HG03039 (cell line): ENCODE results near the gene SRXN1.
"Not testable (repeated sequence)": the region's sequence is repeated elsewhere in the genome, so short reads cannot be mapped to it uniquely, and the experiment has no call there.

Experiments
- ATAC-seq: cut with Tn5 transposase; IDR thresholded peaks from one replicate; pipeline ENCODE4 v1.9.1; 2021; ENCODE audit warnings: mild to moderate bottlenecking, moderate library complexity; ENCODE audit not compliant: unreplicated experiment

Gene SRXN1

DNA sequence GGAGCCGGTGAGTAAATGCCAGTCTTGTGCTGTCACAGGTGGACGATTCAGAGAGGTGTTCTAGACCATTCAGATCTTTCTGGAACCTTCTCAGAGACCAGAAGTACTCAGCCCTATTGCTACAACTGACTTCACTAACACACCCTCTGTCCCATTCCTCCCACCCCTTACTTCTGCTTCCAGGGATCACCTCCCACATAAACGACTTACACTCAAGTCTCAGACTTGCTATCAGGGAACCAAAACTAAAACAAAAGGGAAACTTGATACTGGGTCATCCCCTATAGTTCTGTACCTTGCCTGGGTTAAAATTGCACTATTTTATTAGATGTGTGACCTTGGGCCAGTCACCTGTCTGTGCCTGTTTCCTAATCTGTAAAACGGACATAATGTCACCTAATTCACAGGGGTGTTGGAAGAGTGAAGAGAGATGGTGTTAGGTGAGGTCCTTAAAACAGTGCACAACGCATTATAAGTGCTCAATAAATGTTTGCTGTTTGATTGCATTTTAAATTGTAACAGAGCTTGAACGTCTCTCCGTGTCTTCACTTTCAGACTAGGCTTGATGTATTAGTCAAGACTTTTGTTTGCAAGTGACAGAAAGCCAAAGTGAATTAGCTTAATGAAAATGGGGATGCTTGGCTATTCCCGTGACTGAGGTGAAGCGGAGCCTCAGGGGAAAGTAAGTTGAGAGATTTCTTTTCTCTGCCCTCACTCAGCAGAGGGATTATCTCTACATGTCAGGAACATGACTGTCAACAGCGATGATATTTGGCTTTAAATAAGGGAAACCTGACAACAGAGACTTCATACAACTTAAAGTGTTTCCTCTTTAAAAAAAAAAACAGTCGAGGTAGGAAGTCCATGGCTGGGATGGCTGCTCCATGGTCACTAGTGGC lies 3.0 kb upstream of the SRXN1 start:
- ATAC-seq: no peak

DNA sequence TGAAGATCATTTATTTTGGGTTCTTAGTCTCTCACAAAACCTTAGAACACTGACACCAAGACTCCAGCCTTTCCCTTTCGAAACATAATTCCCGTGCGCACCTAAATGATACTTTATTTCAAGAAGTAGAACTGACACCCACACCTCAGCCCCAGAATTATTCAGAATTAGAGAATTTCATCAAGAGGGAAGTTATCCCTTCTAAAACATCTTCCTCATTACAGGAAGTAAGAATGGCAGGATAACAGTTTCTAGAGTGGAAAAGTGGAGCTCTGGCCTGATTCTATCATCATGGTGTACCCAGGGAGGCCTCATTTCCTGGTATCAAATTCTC lies 1.4 kb upstream of the SRXN1 start:
- ATAC-seq: no peak

DNA sequence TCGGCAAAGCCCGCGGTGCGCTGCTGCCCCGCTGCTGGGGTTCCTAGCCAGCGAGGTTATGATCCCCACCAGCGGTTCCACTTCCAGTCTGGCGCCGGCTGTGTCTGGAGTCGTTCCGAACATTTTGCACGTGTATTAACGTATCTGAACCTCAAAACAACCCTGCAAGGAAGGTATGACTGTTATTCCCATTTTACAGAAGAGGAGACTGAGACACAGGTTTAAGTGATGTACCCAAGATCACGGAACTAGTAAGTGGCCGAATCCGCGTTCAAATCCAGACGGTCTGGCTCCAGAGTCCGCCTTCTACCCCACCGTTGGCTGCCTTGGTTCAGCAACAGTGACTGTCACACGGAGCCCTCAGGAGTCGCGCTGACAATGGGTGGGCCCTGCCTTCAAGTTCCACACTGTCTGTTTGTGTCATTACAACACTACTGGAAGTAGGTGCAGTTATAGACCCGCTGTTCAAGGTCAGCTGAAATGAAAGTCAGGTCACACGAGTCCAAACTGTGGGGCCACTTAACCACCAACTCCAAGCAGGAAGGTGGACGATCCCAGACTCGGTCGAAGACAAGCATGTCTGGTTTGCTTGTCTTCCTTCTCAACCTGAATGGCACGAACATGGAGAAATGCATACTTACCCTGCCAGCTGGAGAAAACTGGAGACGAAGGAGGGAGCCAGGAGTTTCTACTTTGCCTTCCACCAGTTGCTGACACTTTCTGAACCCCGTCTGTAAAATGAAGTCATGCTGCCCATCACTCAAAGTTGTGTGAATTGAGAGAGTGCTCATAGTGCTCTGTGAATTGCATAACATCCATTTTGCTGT lies 803 bp upstream of the SRXN1 start:
- no peak for ATAC-seq

DNA sequence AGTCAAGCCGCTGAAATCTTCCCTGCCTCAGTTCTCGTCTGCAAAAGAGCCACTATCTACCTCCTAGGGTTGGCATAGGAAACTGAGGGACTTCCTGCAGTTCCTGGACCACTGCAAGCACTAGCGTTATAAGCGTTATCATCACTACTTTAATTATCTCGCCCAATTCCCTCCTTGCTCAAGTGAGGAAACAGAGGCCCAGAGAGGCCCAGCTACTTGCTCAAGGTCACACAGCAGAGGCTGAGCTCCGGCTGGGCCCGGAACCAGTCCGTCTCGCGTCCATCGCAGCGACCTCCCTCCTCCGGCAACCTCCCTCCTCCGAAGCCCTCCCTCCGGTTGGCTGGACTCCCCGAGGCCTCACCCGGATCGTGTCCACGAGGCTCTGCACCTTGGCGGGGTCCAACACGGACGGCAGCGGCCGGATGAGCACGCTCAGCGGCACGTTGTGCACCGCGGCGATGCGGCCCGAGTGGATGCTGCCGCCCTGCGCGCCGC lies 338 bp downstream of the SRXN1 start:
- no peak for ATAC-seq

DNA sequence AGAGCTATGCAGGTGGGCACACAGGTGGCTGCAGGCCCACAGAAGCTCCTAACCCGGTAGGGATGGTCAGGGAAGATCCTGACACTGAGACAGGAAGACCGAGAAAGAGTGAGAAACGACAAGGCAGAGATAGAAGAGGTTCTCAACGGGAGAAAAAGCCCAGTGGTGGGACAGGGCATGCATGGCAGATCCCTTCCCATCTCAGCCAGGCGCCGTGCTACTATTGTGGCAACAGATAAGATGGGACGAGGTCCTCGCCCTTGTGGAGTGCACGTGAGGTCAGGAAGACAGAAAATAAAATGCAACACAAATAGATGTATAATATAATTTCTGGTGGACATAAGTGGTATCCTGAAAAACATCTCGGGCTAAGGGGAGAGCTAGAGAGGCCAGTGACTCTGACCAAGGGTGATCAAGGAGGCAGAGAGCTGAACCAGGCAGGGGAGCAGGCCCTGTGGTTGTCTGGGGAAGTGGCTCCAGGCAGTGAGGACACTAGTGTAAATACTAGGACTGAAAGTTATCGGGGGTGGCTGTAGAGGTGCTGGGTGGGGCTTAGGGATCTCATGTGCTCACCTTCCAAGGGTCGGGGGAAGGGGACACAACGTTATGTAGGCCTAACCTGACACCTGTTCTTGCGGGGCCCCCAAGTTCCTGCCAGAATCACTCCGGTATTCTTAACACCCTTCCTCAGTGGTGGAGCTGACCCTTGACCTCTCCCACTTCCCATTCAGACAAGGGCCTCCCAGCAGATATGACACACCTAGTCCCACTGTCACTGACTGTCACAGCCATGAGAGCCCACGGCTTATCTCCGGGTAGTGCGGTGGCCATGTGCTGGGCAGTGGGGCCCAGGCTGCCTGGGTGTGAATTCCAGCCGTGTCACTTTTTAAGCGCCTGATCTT lies 1.0 kb downstream of the SRXN1 start:
- no peak for ATAC-seq

DNA sequence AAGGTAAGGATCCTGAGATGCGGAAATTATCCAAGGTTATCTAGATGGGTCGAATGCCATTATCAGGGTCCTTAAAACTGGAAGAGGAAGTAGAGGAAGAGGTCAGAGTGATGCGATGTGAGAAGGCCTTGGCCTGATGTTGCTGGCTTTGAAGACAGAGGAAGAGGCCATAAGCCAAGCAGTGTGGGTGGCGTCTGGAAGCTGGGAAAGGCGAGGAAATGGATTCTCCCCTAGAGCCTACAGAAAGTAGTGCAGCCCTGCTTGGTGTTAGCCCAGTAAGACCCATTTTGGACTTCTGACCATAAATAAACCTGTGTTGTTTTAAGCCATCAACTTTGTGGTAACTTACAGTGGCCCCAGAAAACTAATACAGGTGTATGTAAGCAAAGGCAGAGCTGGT lies 2.0 kb downstream of the SRXN1 start:
- ATAC-seq: no peak

DNA sequence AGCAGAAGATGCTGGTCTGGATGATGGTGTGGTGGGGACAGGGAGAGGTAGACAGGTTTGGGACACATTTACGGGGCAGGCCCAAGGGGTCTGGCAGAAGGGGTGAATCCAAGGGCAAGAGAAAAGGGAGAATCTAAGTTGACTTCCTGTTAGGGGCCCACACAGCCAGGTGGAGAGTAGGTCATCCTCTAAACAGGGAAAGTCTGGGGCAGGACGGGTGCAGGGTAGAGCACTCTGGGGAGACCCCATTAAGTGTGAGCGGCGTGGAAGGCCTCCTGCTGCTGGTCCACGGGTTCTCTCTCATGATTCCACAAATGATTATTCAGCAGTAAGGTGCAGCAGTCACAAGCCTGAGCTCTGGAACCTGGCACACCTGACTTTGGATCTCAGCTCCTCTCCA lies 2.7 kb downstream of the SRXN1 start:
- no peak for ATAC-seq

DNA sequence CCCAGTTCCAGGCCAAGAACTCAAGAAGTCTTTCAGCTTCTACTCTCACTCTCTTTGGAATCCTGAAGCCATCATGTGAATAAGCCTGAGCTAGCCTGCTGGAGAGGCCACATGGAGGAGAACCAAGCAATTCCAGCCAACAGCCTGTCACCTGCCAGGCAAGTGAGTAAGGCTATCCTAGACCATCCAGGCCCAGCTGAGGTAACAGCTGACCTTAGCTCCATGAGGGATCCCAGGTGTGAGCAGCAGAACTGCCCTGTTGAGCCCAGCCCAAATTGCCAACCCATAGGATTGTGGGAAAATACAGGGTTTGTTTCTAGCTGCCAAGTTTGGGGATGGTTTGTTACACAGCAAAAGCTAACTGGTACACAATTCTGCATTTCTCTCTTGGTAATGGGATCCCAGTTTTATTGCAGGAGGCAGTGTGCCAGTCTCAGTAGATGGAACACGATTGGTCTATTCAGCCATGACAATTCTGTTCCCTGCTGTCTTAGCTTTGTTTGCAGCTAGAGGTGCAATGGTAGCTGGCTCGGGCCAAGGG lies 5.5 kb downstream of the SRXN1 start:
- ATAC-seq: no peak

DNA sequence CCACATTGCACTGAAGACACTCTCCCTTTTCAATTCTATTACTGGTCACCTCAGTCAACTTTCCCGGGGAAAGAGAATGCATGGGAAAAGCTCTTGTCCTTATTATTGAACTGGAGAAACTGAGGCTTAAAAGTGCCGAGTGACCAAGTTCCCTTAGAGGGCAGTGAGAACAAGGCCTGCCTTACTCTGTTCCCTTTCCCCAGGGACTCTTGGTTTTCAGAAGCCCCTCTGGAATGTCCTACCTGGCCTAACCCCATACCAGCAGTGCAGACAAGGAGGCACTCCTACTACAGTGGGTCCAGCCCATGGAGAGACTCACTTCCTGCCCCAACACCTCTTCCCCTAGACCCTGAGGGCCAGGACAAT lies 6.1 kb downstream of the SRXN1 start:
- no peak for ATAC-seq

DNA sequence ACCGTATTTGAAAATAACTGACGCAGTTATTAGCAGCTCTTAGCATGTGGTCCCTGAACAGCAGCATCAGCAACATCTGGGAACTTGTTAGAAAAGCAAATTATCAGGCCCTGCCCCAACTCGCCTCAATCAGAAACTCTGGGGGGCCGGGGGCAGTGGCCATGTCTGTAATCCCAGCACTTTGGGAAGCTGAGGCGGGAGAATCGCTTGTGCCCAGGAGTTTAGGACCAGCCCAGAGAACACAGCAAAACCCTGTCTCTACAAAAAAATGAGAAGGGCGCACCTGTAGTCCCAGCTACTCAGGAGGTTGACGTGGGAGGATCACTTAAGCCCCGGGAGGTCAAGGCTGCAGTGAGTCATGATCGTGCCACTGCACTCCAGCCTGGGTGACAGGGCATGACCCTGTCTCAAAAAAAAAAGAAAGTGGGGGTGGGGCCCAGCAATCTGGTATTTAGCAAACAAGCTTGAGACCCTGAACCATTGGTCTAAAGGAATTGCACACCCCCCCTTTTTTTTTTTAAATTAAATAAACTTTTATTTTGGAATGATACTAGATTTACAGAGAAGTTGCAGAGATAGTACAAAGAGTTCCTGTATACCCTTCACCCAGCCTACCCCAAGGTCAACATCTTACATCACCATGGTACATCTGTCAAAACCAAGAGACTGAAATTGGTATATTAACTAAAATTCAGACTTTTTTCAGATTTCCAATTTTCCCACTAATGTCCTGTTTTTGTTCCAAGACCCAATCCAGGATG lies 6.7 kb downstream of the SRXN1 start:
- ATAC-seq: no peak

DNA sequence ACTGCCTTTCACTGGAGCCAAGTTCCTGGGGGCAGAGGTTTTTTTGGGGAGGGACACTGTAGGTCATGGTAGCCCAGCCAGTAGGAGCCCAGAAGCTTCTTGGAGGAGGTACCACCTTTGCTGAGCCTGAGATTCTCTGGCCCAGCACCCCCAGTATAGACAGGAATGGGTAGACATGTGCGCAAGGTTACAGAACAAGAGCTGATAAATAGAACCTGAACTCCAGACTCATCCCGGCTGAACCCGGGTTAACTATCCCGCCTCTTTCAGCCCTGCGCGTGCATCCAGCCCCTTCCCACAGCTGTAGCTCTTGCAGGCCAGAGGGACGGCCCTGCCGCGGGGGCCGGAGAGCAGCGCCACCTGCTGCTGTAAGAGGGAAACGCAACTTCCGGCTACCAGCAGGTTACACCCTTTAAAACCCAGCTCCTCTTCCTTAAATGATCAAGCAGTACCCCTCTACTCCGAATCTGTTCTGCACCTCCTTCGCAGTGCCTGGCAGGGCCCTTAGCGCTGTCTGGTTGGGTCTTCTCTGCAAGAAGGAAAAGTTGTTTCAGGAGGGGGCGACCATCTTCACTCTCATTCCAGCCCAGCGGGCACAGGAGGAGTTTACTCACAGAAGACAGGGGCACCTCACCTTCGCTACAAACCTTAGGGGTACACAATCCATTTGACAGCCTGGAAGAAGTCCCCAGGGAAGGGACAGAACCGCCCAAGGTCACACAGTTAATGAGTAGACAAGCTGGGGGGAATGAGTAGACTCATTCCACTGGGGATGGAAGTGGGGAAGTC lies 7.5 kb downstream of the SRXN1 start:
- ATAC-seq: no peak

DNA sequence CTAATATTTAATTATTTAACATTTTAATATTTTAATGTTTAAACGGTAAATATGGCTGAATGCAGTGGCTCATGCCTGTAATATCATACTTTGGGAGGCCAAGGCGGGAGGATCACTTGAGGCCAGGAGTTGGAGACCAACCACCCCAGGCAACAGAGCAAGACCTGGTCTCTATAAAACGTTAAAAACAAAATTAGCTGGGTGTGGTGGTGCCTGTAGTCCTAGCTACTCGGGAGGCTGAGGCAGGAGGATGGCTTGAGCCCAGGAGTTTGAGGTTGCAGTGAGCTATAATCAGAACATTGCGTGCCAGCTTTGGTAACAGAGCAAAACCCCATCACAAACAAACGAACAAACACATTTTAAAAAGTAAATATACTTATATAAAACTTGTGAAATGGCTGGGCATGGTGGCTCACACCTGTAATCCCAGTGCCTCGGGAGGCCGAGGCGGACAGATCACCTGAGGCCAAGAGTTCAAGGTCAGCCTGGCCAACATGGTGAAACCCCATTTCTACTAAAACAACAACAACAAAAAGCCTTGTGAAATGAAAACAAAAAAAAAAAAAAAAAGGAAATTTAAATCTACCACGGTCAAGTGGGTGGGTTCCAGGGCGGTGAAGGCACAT lies 8.2 kb downstream of the SRXN1 start:
- ATAC-seq: no peak

DNA sequence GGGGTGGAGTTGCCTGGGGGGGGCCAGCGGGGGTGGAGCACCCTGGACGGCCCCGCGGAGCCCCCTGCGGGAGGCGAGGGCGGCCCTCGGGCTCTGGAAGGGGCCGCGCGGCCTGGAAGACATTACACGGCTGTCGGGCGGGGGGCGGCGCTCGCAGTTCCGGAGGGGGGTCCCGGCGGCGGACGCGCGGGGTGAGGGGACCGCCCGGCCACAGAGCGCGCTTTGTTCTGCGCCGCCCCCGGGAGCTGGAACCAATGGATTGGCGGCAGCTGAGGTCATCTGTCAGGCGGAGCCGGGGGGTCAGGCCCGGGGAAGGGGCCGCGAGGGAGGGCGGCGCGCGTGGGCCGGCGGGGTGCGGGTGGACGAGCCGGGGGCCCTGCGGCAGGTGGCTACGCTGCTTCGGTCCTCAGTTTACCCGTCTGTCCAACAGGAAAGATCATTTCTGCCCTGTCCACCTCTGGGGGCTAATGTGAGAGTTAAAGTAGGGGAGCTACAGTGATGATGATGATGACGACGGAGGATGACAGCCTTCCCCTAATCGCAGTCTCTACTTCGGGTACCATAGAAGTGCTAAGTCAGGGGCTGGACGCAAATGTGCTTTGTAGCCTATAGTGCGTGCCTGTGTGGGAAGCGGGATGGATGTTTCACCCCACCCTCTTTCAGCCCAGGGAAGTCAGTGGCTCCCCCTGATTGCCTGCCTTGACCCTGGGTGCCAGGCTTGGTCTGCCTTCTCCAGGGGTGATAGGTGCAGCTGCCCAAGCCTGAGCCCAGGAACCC lies 10.4 kb downstream of the SRXN1 start:
- no peak for ATAC-seq

DNA sequence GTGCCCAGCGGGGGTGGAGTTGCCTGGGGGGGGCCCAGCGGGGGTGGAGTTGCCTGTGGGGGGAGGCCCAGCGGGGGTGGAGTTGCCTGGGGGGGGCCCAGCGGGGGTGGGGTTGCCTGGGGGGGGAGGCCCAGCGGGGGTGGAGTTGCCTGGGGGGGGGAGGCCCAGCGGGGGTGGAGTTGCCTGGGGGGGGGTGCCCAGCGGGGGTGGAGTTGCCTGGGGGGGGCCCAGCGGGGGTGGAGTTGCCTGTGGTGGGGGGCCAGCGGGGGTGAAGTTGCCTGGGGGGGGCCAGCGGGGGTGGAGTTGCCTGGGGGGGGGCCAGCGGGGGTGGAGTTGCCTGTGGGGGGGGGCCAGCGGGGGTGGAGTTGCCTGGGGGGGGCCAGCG lies 11.0 kb downstream of the SRXN1 start:
- not testable (repeated sequence) for ATAC-seq

DNA sequence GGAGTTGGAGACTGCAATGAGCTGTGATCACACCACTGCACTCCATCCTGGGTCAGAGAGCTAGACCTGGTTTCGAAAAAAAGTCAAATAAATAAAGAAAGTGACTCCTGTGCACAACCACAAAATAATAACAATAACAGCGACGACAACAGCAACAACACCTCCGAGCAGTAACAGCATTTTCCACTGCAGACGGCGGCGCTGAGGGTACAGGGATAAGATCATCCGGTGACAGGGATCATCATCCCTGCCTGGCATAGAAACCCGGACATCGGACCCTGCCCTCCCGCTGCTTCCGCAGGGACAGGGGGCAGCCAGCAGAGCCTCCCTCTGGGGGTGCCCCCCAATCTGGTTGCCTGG lies 11.5 kb downstream of the SRXN1 start:
- no peak for ATAC-seq

DNA sequence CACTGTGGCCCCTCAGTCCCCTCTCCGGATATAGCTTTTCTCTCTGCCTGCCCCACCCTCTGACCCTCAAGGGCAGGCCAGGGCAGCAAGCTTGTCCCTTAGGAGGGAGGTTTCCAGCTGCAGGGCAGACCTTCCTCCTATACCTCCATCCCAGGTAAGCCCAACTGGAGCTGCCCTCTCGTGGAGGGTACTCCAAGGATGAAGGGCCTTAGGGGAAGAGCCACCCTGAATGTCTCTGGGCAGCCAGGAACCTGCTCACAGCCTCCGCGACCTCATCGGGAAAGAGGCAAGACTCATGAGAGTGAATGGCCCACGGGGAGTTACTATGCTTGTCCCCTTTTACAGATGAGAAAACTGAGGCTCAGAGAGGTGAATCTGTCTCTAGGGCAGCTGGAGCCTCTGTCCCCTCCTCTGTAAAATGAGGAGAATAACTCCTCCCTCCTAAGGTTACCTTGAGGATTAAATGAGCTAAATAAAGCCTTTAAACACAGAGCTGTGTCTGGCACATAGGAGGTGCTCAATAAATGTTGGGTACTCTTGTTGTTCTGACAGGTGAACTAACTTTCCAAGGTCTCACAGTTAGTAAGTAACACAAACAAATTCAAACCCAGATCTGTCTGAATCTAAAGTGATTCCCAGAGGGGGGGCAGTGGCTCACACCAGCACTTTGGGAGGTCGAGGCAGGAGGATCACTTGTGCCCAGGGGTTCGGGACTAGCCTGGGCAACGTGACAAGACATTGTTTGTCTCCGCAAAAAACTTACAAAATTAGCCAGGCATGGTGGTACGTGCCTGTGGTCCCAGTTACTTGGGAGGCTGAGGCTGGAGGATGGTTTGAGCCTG lies 12.1 kb downstream of the SRXN1 start:
- no peak for ATAC-seq

DNA sequence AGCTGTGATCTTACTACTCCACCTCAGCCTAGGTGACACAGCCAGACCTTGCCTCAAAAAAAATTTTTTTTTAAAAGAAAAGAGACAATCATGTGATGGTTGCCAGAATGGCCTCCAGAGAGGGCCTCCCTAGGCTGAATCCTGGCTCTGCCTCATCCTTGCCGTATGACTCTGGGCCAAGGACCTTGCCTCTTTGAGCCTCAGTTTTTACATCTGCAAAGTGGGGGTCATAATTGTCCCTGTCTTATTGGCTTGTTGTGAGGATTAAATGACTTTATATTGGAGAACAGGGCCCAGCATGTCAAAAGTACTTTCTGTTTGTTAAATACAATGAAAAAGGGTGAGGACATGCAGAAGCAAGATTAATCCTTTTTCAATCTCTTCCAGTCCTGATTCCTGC lies 14.4 kb downstream of the SRXN1 start:
- ATAC-seq: no peak
